GM21423 (cell line): ENCODE data around the gene ARHGAP31.

ENCODE experiments used
- ATAC-seq: cut with Tn5 transposase; IDR thresholded peaks from one replicate; pipeline ENCODE4 v1.9.1; 2021; ENCODE audit warnings: mild to moderate bottlenecking, moderate library complexity; ENCODE audit not compliant: unreplicated experiment

The ARHGAP31 gene

GRCh38 chr3:119376758-119377157 lies 82.6 kb downstream of the ARHGAP31 start:
- ATAC-seq = no peak

- ATAC-seq = no peak
Measured at GRCh38 chr3:119378259-119378803, 84.1 kb downstream of the ARHGAP31 start.

GRCh38 chr3:119380697-119381096 lies 86.5 kb downstream of the ARHGAP31 start:
- ATAC-seq = no peak

- ATAC-seq = no peak
Measured at GRCh38 chr3:119382134-119382533, 88.0 kb downstream of the ARHGAP31 start.

- ATAC-seq = no peak
Measured at GRCh38 chr3:119388577-119388976, 94.4 kb downstream of the ARHGAP31 start.

- ATAC-seq = peak; percentile 71
Measured at GRCh38 chr3:119395923-119396358, 101.8 kb downstream of the ARHGAP31 start.

GRCh38 chr3:119396870-119397269 lies 102.7 kb downstream of the ARHGAP31 start:
- no peak for ATAC-seq

GRCh38 chr3:119400466-119400865 lies 106.3 kb downstream of the ARHGAP31 start:
- no peak for ATAC-seq

GRCh38 chr3:119401069-119401468 lies 106.9 kb downstream of the ARHGAP31 start:
- ATAC-seq = peak; percentile 43

- ATAC-seq = no peak
Measured at GRCh38 chr3:119401503-119402440, 107.6 kb downstream of the ARHGAP31 start.

GRCh38 chr3:119402791-119403190 lies 108.6 kb downstream of the ARHGAP31 start:
- no peak for ATAC-seq

- ATAC-seq = no peak
Measured at GRCh38 chr3:119403201-119403600, 109.0 kb downstream of the ARHGAP31 start.

- ATAC-seq = no peak
Measured at GRCh38 chr3:119405315-119405714, 111.1 kb downstream of the ARHGAP31 start.

- ATAC-seq = no peak
Measured at GRCh38 chr3:119408243-119408950, 114.2 kb downstream of the ARHGAP31 start.

- no peak for ATAC-seq
Measured at GRCh38 chr3:119409844-119410243, 115.7 kb downstream of the ARHGAP31 start.

GRCh38 chr3:119413603-119414280 lies 119.6 kb downstream of the ARHGAP31 start:
- ATAC-seq = no peak

GRCh38 chr3:119416873-119417272 lies 122.7 kb downstream of the ARHGAP31 start:
- ATAC-seq = no peak

GRCh38 chr3:119417771-119418512 lies 123.8 kb downstream of the ARHGAP31 start:
- no peak for ATAC-seq

- no peak for ATAC-seq
Measured at GRCh38 chr3:119418641-119419040, 124.5 kb downstream of the ARHGAP31 start.

GRCh38 chr3:119420196-119420595 lies 126.0 kb downstream of the ARHGAP31 start:
- ATAC-seq = no peak
